Measurements from ENCODE around the gene TAS2R60.

TAS2R60 gene

DNA sequence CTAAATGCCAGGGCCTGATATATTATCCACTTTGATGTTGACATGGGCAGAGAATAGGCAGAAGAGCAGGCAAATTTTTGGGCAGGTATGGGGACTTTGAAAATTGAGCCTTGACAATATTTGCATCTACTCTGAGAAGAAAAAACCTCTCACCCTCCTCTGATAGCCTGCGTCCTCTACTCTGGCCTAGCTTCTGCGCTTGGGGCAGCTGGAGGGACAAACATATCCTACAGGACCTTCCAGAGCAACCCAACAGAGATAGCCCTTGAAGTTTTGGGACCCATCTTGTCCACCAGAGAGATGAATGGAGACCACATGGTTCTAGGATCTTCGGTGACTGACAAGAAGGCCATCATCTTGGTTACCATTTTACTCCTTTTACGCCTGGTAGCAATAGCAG, at the start of gene TAS2R60:
Gene TAS2R60 (plus strand): TSS at position 301 of the 400 bp plus-strand sequence. CDS start 0 bp downstream, at position 301.
- Histone ChIP-seq H3K4me3 (ENCODE audit: low read depth in 1 of 2, low read length in 2 of 2) (no peak within 1 kb of the TSS), H3K27me3 (ENCODE audit: control insufficient read depth in 1 of 2, insufficient read depth in 2 of 2, low read length in 2 of 2) (no peaks in the 10 kb centered on the region), H3K27ac (ENCODE audit: low read depth, low read length) (no peak within 1 kb of the TSS), H3K4me1 (ENCODE audit: control insufficient read depth in 1 of 2, insufficient read depth in 2 of 2, low read length in 2 of 2) (no peaks in the 10 kb centered on the region), H3K36me3 (ENCODE audit: control insufficient read depth in 1 of 2, insufficient read depth in 2 of 2, low read length in 2 of 2) (no peaks in the 10 kb centered on the region), H3K9ac (ENCODE audit: low read depth in 1 of 2, low read length in 2 of 2) (no peak within 1 kb of the TSS), H3K9me3 (ENCODE audit: control insufficient read depth in 1 of 2, low read length in 2 of 2) (no peaks in the 10 kb centered on the region)

- H3K27me3 ChIP-seq (ENCODE audit: control insufficient read depth in 1 of 2, insufficient read depth in 2 of 2, low read length in 2 of 2): no peaks in the 10 kb centered on the region
- peaks cover 48 to 78% of the 10 kb centered on the region in 2 donors for H3K36me3 ChIP-seq (ENCODE audit: control insufficient read depth in 1 of 2, insufficient read depth in 2 of 2, low read length in 2 of 2)
- H3K4me1 ChIP-seq (ENCODE audit: control insufficient read depth in 1 of 2, insufficient read depth in 2 of 2, low read length in 2 of 2): peaks cover 33 to 39% of the 10 kb centered on the region in 2 donors
- H3K4me3 ChIP-seq (ENCODE audit: low read depth in 1 of 2, low read length in 2 of 2): no peak overlapping the region
- no peak overlapping the region for H3K27ac ChIP-seq (ENCODE audit: low read depth, low read length)
- no peaks in the 10 kb centered on the region for H3K9me3 ChIP-seq (ENCODE audit: control insufficient read depth in 1 of 2, low read length in 2 of 2)
- H3K9ac ChIP-seq (ENCODE audit: low read depth in 1 of 2, low read length in 2 of 2): no peak overlapping the region
Observed at GRCh38 chr7:143394068-143394467, 49.2 kb upstream of the TAS2R60 start.

GRCh38 chr7:143394777-143395176, 48.5 kb upstream of the TAS2R60 start:
- peaks cover 48 to 78% of the 10 kb centered on the region in 2 donors for H3K36me3 ChIP-seq (ENCODE audit: control insufficient read depth in 1 of 2, insufficient read depth in 2 of 2, low read length in 2 of 2)
- H3K27ac ChIP-seq (ENCODE audit: low read depth, low read length): no peak overlapping the region

DNA sequence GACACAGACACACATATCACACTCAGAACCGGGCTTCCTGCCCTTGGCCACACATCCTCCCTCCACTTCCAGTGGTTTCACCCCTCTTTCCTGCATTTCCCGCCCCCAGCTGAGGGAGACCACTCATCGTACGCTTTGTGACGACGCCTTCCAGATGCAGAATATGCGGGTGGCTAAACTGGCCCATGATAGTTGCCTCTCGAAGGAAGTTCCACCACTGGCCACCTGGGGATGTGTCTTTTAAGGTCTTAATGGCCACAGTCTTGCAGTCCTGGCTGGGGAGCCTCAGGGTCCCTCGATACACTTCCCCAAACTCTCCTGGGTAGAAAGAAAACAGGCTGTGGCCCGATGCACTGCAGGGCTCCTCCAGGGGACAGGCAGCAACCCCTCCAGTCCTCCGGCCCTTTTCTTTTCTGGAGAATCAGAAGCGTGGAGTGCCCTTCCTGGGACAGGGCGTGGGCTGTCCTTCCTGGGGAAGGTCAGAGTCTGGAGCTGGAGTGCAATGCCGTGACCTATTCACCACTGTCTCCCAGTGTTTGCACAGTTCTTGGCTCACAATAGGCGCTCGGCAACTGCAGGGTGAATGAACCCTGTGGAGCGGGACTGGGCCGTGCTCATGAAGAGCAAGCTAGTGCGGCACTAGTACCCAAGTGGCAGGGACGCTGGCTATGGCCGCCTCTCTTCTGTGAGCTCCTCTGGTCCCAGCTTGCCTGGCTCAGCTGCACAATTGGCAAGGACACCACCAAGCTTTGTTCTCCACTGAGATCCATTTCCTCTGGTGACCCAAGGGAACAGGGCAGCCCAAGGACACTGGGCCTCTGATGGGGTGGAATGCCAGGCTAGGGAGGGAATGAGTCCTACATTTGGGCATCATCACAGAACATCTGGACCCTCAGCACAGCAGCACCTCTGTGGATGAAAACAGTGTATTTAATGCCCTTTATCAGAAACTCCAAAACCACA, 47.8 kb upstream of the TAS2R60 start:
- no peak overlapping the region for H3K9ac ChIP-seq (ENCODE audit: low read depth in 1 of 2, low read length in 2 of 2)
- H3K36me3 ChIP-seq (ENCODE audit: control insufficient read depth in 1 of 2, insufficient read depth in 2 of 2, low read length in 2 of 2): peaks cover 48 to 78% of the 10 kb centered on the region in 2 donors
- H3K27ac ChIP-seq (ENCODE audit: low read depth, low read length): no peak overlapping the region
- peaks cover 33 to 39% of the 10 kb centered on the region in 2 donors for H3K4me1 ChIP-seq (ENCODE audit: control insufficient read depth in 1 of 2, insufficient read depth in 2 of 2, low read length in 2 of 2)
- no peak overlapping the region for H3K4me3 ChIP-seq (ENCODE audit: low read depth in 1 of 2, low read length in 2 of 2)
- H3K9me3 ChIP-seq (ENCODE audit: control insufficient read depth in 1 of 2, low read length in 2 of 2): no peaks in the 10 kb centered on the region
- H3K27me3 ChIP-seq (ENCODE audit: control insufficient read depth in 1 of 2, insufficient read depth in 2 of 2, low read length in 2 of 2): no peaks in the 10 kb centered on the region

More at GRCh38 chr7:143394777-143395176, 48.5 kb upstream of the TAS2R60 start:
- no peak overlapping the region for H3K9ac ChIP-seq (ENCODE audit: low read depth in 1 of 2, low read length in 2 of 2)
- H3K4me1 ChIP-seq (ENCODE audit: control insufficient read depth in 1 of 2, insufficient read depth in 2 of 2, low read length in 2 of 2): peaks cover 33 to 39% of the 10 kb centered on the region in 2 donors
- no peak overlapping the region for H3K4me3 ChIP-seq (ENCODE audit: low read depth in 1 of 2, low read length in 2 of 2)
- H3K9me3 ChIP-seq (ENCODE audit: control insufficient read depth in 1 of 2, low read length in 2 of 2): no peaks in the 10 kb centered on the region
- no peaks in the 10 kb centered on the region for H3K27me3 ChIP-seq (ENCODE audit: control insufficient read depth in 1 of 2, insufficient read depth in 2 of 2, low read length in 2 of 2)

- Histone ChIP-seq H3K4me1 (ENCODE audit: control insufficient read depth in 1 of 2, insufficient read depth in 2 of 2, low read length in 2 of 2) (peaks cover 33 to 39% of the 10 kb centered on the region in 2 donors), H3K9ac (ENCODE audit: low read depth in 1 of 2, low read length in 2 of 2) (no peak overlapping the region), H3K27ac (ENCODE audit: low read depth, low read length) (no peak overlapping the region)
Observed at GRCh38 chr7:143396182-143396581, 47.1 kb upstream of the TAS2R60 start.

GRCh38 chr7:143396625-143397556, 46.4 kb upstream of the TAS2R60 start:
- no peak overlapping the region for H3K4me3 ChIP-seq (ENCODE audit: low read depth in 1 of 2, low read length in 2 of 2)
- no peak overlapping the region for H3K9ac ChIP-seq (ENCODE audit: low read depth in 1 of 2, low read length in 2 of 2)
- peaks cover 28 to 32% of the 10 kb centered on the region in 2 donors for H3K4me1 ChIP-seq (ENCODE audit: control insufficient read depth in 1 of 2, insufficient read depth in 2 of 2, low read length in 2 of 2)
- H3K27ac ChIP-seq (ENCODE audit: low read depth, low read length): no peak overlapping the region
- peaks cover 39 to 66% of the 10 kb centered on the region in 2 donors for H3K36me3 ChIP-seq (ENCODE audit: control insufficient read depth in 1 of 2, insufficient read depth in 2 of 2, low read length in 2 of 2)
- no peaks in the 10 kb centered on the region for H3K27me3 ChIP-seq (ENCODE audit: control insufficient read depth in 1 of 2, insufficient read depth in 2 of 2, low read length in 2 of 2)
- no peaks in the 10 kb centered on the region for H3K9me3 ChIP-seq (ENCODE audit: control insufficient read depth in 1 of 2, low read length in 2 of 2)

More at GRCh38 chr7:143396182-143396581, 47.1 kb upstream of the TAS2R60 start:
- Histone ChIP-seq H3K36me3 (ENCODE audit: control insufficient read depth in 1 of 2, insufficient read depth in 2 of 2, low read length in 2 of 2) (peaks cover 46 to 73% of the 10 kb centered on the region in 2 donors), H3K27me3 (ENCODE audit: control insufficient read depth in 1 of 2, insufficient read depth in 2 of 2, low read length in 2 of 2) (no peaks in the 10 kb centered on the region), H3K9me3 (ENCODE audit: control insufficient read depth in 1 of 2, low read length in 2 of 2) (no peaks in the 10 kb centered on the region), H3K4me3 (ENCODE audit: low read depth in 1 of 2, low read length in 2 of 2) (no peak overlapping the region)

- Histone ChIP-seq H3K4me3 (ENCODE audit: low read depth in 1 of 2, low read length in 2 of 2) (no peak overlapping the region), H3K4me1 (ENCODE audit: control insufficient read depth in 1 of 2, insufficient read depth in 2 of 2, low read length in 2 of 2) (peaks cover 20 to 22% of the 10 kb centered on the region in 2 donors), H3K27ac (ENCODE audit: low read depth, low read length) (no peak overlapping the region), H3K27me3 (ENCODE audit: control insufficient read depth in 1 of 2, insufficient read depth in 2 of 2, low read length in 2 of 2) (no peaks in the 10 kb centered on the region), H3K36me3 (ENCODE audit: control insufficient read depth in 1 of 2, insufficient read depth in 2 of 2, low read length in 2 of 2) (peaks cover 39 to 71% of the 10 kb centered on the region in 2 donors), H3K9ac (ENCODE audit: low read depth in 1 of 2, low read length in 2 of 2) (no peak overlapping the region), H3K9me3 (ENCODE audit: control insufficient read depth in 1 of 2, low read length in 2 of 2) (no peaks in the 10 kb centered on the region)
Observed at GRCh38 chr7:143397710-143398530, 45.3 kb upstream of the TAS2R60 start.

- H3K36me3 ChIP-seq (ENCODE audit: control insufficient read depth in 1 of 2, insufficient read depth in 2 of 2, low read length in 2 of 2): peaks cover 39 to 65% of the 10 kb centered on the region in 2 donors
- no peak overlapping the region for H3K4me3 ChIP-seq (ENCODE audit: low read depth in 1 of 2, low read length in 2 of 2)
- H3K27me3 ChIP-seq (ENCODE audit: control insufficient read depth in 1 of 2, insufficient read depth in 2 of 2, low read length in 2 of 2): no peaks in the 10 kb centered on the region
- H3K27ac ChIP-seq (ENCODE audit: low read depth, low read length): no peak overlapping the region
- no peak overlapping the region for H3K9ac ChIP-seq (ENCODE audit: low read depth in 1 of 2, low read length in 2 of 2)
- no peaks in the 10 kb centered on the region for H3K9me3 ChIP-seq (ENCODE audit: control insufficient read depth in 1 of 2, low read length in 2 of 2)
- peaks cover 13 to 15% of the 10 kb centered on the region in 2 donors for H3K4me1 ChIP-seq (ENCODE audit: control insufficient read depth in 1 of 2, insufficient read depth in 2 of 2, low read length in 2 of 2)
Observed at GRCh38 chr7:143398616-143399015, 44.6 kb upstream of the TAS2R60 start.

DNA sequence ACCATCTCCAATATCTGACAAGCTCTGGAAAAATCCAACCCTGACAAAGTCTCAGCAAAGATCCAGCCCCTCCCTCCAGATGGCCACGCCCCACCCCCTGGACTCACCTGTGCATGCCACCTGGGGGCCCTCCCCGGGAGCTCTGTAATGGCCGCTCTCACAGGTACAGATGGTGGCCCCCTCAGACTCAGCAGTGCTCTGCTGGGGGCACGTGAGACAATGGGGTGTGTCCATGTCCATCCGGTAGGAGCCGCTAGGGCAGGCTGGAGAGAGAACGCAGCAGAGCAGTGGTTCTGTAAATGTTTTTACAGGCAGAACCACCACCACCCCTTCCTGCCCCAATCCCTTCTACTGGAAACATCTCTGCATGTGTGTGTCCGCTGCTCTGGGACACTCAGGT, 44.1 kb upstream of the TAS2R60 start:
- Histone ChIP-seq H3K9me3 (ENCODE audit: control insufficient read depth in 1 of 2, low read length in 2 of 2) (no peaks in the 10 kb centered on the region), H3K4me3 (ENCODE audit: low read depth in 1 of 2, low read length in 2 of 2) (no peak overlapping the region), H3K9ac (ENCODE audit: low read depth in 1 of 2, low read length in 2 of 2) (no peak overlapping the region), H3K4me1 (ENCODE audit: control insufficient read depth in 1 of 2, insufficient read depth in 2 of 2, low read length in 2 of 2) (peaks cover 8 to 13% of the 10 kb centered on the region in 2 donors), H3K36me3 (ENCODE audit: control insufficient read depth in 1 of 2, insufficient read depth in 2 of 2, low read length in 2 of 2) (peaks cover 39 to 61% of the 10 kb centered on the region in 2 donors), H3K27me3 (ENCODE audit: control insufficient read depth in 1 of 2, insufficient read depth in 2 of 2, low read length in 2 of 2) (no peaks in the 10 kb centered on the region), H3K27ac (ENCODE audit: low read depth, low read length) (no peak overlapping the region)

Measured in duodenal mucosa (tissue), 2 donors.